Ovary (tissue), 3 donors: Measurements from ENCODE around the gene SHD.
"Not testable (repeated sequence)": the region's sequence is repeated elsewhere in the genome, so short reads cannot be mapped to it uniquely, and the experiment has no call there.

Source experiments
- EP300 ChIP-seq: sonication (generic); formaldehyde crosslinking; IDR thresholded peaks from one replicate; pipeline ENCODE4 v1.6.1; 2017; ENCODE audit warnings: antibody characterized with exemption
- POLR2A ChIP-seq: fragments of 450-650 bp; IDR thresholded peaks from one replicate; pipeline ENCODE4 v1.6.1; 2017; ENCODE audit warnings: antibody characterized with exemption, mild to moderate bottlenecking, moderate library complexity
- TF ChIP-seq, protein P1 (sequence below), 3 donors: fragments of 450-650 bp in 2 of 3; fragments of 200-600 bp in 1 of 3; IDR thresholded peaks; one replicate each; pipeline versions ENCODE4 v1.5.1 to v1.8.0; 2016 to 2022; ENCODE audit warnings: antibody characterized with exemption in 3 of 3, mild to moderate bottlenecking in 1 of 3
- donor health status: DM: no; HTN: no; CAD: no.

DNA sequence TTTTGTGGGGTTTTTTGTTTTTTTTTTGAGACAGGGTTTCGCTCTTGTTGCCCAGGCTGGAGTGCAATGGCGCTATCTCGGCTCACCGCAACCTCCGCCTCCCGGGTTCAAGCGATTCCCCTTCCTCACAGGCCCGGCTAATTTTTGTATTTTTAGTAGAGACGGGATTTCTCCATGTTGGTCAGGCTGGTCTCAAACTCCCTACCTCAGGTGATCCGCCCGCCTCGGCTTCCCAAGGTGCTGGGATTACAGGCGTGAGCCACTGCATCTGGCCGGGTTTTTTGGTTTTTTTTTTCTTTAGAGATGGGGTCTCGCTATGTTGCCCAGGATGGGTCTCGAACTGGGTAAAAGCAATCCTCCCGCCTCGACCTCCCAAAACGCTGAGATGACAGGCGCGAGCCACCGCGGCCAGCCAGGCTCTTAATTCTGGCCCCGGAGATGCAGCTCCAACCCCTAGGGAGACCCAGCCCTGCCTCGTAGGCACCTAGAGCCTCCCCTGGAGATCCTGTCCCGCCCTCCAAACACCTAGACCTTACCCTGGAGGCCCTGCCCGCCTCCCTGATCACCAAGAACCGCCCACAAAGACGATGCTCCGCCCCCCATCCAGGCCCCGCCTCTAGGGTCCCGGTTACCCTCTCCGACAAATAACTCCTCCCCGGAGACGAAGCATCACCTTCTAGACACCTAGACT is 50.1 kb downstream of the SHD start:
- TF ChIP-seq, protein P1, sequence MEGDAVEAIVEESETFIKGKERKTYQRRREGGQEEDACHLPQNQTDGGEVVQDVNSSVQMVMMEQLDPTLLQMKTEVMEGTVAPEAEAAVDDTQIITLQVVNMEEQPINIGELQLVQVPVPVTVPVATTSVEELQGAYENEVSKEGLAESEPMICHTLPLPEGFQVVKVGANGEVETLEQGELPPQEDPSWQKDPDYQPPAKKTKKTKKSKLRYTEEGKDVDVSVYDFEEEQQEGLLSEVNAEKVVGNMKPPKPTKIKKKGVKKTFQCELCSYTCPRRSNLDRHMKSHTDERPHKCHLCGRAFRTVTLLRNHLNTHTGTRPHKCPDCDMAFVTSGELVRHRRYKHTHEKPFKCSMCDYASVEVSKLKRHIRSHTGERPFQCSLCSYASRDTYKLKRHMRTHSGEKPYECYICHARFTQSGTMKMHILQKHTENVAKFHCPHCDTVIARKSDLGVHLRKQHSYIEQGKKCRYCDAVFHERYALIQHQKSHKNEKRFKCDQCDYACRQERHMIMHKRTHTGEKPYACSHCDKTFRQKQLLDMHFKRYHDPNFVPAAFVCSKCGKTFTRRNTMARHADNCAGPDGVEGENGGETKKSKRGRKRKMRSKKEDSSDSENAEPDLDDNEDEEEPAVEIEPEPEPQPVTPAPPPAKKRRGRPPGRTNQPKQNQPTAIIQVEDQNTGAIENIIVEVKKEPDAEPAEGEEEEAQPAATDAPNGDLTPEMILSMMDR (IDR thresholded peaks at IDR 0.05) = not testable (repeated sequence)
- not testable (repeated sequence) for TF ChIP-seq POLR2A, EP300
